Measurements from ENCODE around the gene WDR20.

DNA sequence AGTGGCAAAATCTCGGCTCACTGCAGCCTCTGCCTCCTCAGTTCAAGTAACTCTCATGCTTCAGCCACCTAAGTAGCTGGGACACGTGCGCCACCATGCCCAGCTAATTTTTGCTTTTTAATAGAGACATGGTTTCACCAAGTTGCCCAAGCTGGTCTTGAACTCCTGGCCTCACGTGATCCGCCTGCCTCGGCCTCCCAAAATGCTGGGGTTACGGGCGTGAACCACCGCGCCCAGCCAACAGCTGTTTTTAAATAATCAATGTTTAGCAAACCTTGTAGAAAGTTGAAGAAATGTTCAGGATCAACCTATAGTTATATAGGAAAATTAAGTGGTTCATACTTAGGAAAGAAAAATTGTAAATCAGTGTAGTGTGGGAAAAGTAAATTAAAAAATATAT is 46.9 kb upstream of the WDR20 start:
- TF ChIP-seq POLR2A (IDR thresholded peaks at IDR 0.05) (no peak), POLR2AphosphoS5 (IDR thresholded peaks at IDR 0.05) (no peak)

All from sigmoid colon (tissue), 4 donors.